ENCODE data around the gene CELA2B.

DNA sequence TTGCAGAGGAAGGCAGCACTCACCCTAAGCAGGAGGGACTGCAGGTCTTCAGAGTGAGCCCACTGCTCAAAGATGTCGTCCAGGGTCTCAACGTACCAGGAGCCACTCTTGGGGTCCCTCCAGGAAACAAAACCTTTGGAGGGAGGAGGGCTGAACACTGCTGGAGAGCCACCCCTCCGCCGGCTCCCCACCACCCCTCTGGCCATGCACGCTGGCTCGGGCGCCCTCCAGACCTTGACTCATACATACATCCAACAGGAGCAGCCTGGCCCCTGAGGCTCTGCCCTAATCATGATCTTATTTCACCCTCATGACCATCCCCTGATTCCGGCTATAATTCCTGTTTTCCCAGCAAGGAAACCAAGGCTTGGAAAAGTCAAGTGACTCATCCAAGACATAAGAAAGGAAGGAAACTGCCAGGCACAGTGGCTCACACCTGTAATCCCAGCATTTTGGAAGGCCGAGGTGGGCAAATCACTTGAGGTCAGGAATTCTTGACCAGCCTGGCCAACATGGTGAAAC lies 18.0 kb downstream of the CELA2B start:
- TF ChIP-seq, protein P1, sequence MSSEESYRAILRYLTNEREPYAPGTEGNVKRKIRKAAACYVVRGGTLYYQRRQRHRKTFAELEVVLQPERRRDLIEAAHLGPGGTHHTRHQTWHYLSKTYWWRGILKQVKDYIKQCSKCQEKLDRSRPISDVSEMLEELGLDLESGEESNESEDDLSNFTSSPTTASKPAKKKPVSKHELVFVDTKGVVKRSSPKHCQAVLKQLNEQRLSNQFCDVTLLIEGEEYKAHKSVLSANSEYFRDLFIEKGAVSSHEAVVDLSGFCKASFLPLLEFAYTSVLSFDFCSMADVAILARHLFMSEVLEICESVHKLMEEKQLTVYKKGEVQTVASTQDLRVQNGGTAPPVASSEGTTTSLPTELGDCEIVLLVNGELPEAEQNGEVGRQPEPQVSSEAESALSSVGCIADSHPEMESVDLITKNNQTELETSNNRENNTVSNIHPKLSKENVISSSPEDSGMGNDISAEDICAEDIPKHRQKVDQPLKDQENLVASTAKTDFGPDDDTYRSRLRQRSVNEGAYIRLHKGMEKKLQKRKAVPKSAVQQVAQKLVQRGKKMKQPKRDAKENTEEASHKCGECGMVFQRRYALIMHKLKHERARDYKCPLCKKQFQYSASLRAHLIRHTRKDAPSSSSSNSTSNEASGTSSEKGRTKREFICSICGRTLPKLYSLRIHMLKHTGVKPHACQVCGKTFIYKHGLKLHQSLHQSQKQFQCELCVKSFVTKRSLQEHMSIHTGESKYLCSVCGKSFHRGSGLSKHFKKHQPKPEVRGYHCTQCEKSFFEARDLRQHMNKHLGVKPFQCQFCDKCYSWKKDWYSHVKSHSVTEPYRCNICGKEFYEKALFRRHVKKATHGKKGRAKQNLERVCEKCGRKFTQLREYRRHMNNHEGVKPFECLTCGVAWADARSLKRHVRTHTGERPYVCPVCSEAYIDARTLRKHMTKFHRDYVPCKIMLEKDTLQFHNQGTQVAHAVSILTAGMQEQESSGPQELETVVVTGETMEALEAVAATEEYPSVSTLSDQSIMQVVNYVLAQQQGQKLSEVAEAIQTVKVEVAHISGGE (tag by site-specific recombination; conservative IDR thresholded peaks at IDR 0.05; ENCODE audit: low read depth): no peak
- TF ChIP-seq, protein P2, sequence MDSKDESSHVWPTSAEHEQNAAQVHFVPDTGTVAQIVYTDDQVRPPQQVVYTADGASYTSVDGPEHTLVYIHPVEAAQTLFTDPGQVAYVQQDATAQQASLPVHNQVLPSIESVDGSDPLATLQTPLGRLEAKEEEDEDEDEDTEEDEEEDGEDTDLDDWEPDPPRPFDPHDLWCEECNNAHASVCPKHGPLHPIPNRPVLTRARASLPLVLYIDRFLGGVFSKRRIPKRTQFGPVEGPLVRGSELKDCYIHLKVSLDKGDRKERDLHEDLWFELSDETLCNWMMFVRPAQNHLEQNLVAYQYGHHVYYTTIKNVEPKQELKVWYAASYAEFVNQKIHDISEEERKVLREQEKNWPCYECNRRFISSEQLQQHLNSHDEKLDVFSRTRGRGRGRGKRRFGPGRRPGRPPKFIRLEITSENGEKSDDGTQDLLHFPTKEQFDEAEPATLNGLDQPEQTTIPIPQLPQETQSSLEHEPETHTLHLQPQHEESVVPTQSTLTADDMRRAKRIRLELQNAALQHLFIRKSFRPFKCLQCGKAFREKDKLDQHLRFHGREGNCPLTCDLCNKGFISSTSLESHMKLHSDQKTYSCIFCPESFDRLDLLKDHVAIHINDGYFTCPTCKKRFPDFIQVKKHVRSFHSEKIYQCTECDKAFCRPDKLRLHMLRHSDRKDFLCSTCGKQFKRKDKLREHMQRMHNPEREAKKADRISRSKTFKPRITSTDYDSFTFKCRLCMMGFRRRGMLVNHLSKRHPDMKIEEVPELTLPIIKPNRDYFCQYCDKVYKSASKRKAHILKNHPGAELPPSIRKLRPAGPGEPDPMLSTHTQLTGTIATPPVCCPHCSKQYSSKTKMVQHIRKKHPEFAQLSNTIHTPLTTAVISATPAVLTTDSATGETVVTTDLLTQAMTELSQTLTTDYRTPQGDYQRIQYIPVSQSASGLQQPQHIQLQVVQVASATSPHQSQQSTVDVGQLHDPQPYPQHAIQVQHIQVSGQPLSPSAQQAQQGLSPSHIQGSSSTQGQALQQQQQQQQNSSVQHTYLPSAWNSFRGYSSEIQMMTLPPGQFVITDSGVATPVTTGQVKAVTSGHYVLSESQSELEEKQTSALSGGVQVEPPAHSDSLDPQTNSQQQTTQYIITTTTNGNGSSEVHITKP (tag by site-specific recombination; IDR thresholded peaks at IDR 0.05): no peak
- TF ChIP-seq, protein P3, sequence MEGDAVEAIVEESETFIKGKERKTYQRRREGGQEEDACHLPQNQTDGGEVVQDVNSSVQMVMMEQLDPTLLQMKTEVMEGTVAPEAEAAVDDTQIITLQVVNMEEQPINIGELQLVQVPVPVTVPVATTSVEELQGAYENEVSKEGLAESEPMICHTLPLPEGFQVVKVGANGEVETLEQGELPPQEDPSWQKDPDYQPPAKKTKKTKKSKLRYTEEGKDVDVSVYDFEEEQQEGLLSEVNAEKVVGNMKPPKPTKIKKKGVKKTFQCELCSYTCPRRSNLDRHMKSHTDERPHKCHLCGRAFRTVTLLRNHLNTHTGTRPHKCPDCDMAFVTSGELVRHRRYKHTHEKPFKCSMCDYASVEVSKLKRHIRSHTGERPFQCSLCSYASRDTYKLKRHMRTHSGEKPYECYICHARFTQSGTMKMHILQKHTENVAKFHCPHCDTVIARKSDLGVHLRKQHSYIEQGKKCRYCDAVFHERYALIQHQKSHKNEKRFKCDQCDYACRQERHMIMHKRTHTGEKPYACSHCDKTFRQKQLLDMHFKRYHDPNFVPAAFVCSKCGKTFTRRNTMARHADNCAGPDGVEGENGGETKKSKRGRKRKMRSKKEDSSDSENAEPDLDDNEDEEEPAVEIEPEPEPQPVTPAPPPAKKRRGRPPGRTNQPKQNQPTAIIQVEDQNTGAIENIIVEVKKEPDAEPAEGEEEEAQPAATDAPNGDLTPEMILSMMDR (tag by site-specific recombination; IDR thresholded peaks at IDR 0.05): no peak
- TF ChIP-seq, protein P4, sequence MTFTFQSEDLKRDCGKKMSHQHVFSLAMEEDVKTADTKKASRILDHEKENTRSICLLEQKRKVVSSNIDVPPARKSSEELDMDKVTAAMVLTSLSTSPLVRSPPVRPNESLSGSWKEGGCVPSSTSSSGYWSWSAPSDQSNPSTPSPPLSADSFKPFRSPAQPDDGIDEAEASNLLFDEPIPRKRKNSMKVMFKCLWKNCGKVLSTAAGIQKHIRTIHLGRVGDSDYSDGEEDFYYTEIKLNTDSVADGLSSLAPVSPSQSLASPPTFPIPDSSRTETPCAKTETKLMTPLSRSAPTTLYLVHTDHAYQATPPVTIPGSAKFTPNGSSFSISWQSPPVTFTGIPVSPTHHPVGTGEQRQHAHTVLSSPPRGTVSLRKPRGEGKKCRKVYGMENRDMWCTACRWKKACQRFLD (tag by site-specific recombination; IDR thresholded peaks at IDR 0.05): no peak
- TF ChIP-seq YY1 (tag by site-specific recombination; IDR thresholded peaks at IDR 0.05) (no peak), ZNF16 (tag by site-specific recombination; IDR thresholded peaks at IDR 0.05; ENCODE audit: low read depth) (no peak)
